ENCODE measurements around the gene IL1RN. TPM values are rescaled to one million over a fixed set of nuclear protein-coding genes. Genes with fewer than 3 reads are reported as not detected.
A peak's percentile ranks its signal among the peaks of the same experiment; 100 is the strongest.

Gene IL1RN
- polyA plus RNA-seq, 1 experiment, result not detected

- no peak overlapping the region for H3K4me3 ChIP-seq (ENCODE audit: low read depth, low read length)
- H3K36me3 ChIP-seq (ENCODE audit: control insufficient read depth, insufficient read depth, low read length), result no peaks in the 10 kb centered on the region
- ChIA-PET CTCF (interaction anchor here (1.7 to 3.5 kb wide), 3 partner anchors 20 to 274 kb away, joined by 4 to 15 read pairs (median 13); no protein-coding TSS in a partner anchor), POLR2A (no interaction called here)
- no peak for TF ChIP-seq CTCF (IDR thresholded peaks at IDR 0.05; ENCODE audit: insufficient read depth, low read depth, low read length)
- DNase-seq (ENCODE audit: low read depth), result no peak
- peaks cover 4% of the 10 kb centered on the region; the same call in 1 of the 2 replicates for H3K27me3 ChIP-seq (ENCODE audit: control insufficient read depth, insufficient read depth, low read length)
Measured at GRCh38 chr2:113116100-113116958, 11.1 kb upstream of the IL1RN start.

GRCh38 chr2:113117541-113118262 is 9.7 kb upstream of the IL1RN start:
- Histone ChIP-seq H3K4me3 (ENCODE audit: low read depth, low read length) (no peak overlapping the region), H3K27me3 (ENCODE audit: control insufficient read depth, insufficient read depth, low read length) (0 out of 2 replicates have a peak, but pooled peaks cover 3% of the 10 kb centered on the region), H3K36me3 (ENCODE audit: control insufficient read depth, insufficient read depth, low read length) (no peaks in the 10 kb centered on the region)
- CTCF ChIA-PET, result interaction anchor here (0.7 to 2.9 kb wide), 4 partner anchors 19 to 81 kb away, joined by 3 to 15 read pairs (median 5); no protein-coding TSS in a partner anchor
- no peak for TF ChIP-seq CTCF (IDR thresholded peaks at IDR 0.05; ENCODE audit: insufficient read depth, low read depth, low read length)
- POLR2A ChIA-PET, result no interaction called here
- peak; percentile 80 for DNase-seq (ENCODE audit: low read depth)

- no peak for TF ChIP-seq CTCF (IDR thresholded peaks at IDR 0.05; ENCODE audit: insufficient read depth, low read depth, low read length)
- no peak overlapping the region for H3K4me3 ChIP-seq (ENCODE audit: low read depth, low read length)
- CTCF ChIA-PET, result interaction anchor here (1.1 to 2.9 kb wide), 4 partner anchors 18 to 86 kb away, joined by 3 to 15 read pairs (median 4); no protein-coding TSS in a partner anchor
- no peak for DNase-seq (ENCODE audit: low read depth)
- no peaks in the 10 kb centered on the region for H3K36me3 ChIP-seq (ENCODE audit: control insufficient read depth, insufficient read depth, low read length)
- POLR2A ChIA-PET, result interaction anchor here (0.7 kb wide), 1 partner anchor 24 kb away, joined by 3 read pairs; no protein-coding TSS in a partner anchor
- peaks cover 3% of the 10 kb centered on the region; the same call in 1 of the 2 replicates for H3K27me3 ChIP-seq (ENCODE audit: control insufficient read depth, insufficient read depth, low read length)
Measured at GRCh38 chr2:113118263-113118657, 9.1 kb upstream of the IL1RN start.

- CTCF ChIA-PET, result interaction anchor here (1.6 to 2.9 kb wide), 2 partner anchors 17 to 85 kb away, joined by 3 to 15 read pairs; no protein-coding TSS in a partner anchor
- H3K4me3 ChIP-seq (ENCODE audit: low read depth, low read length), result no peak overlapping the region
Measured at GRCh38 chr2:113119111-113119510, 8.3 kb upstream of the IL1RN start.

More at GRCh38 chr2:113119111-113119510, 8.3 kb upstream of the IL1RN start:
- no peak for TF ChIP-seq CTCF (IDR thresholded peaks at IDR 0.05; ENCODE audit: insufficient read depth, low read depth, low read length)
- no peaks in the 10 kb centered on the region for H3K36me3 ChIP-seq (ENCODE audit: control insufficient read depth, insufficient read depth, low read length)
- DNase-seq (ENCODE audit: low read depth), result no peak
- peaks cover 3% of the 10 kb centered on the region; the same call in 1 of the 2 replicates for H3K27me3 ChIP-seq (ENCODE audit: control insufficient read depth, insufficient read depth, low read length)
- POLR2A ChIA-PET, result no interaction called here

Data from BJ (cell line).